Measurements from ENCODE around the gene TEX19.

Gene TEX19

GRCh38 chr17:82321947-82322466, 37.0 kb upstream of the TEX19 start:
- no peak for DNase-seq (ENCODE audit: low read depth)

GRCh38 chr17:82322526-82323453, 36.3 kb upstream of the TEX19 start:
- DNase-seq (ENCODE audit: low read depth): no peak

GRCh38 chr17:82323514-82324234, 35.4 kb upstream of the TEX19 start:
- no peak for DNase-seq (ENCODE audit: low read depth)

GRCh38 chr17:82324566-82325285, 34.3 kb upstream of the TEX19 start:
- DNase-seq (ENCODE audit: low read depth): no peak

- DNase-seq (ENCODE audit: low read depth): no peak
Observed at GRCh38 chr17:82325286-82326180, 33.5 kb upstream of the TEX19 start.

GRCh38 chr17:82327289-82327688, 31.8 kb upstream of the TEX19 start:
- DNase-seq (ENCODE audit: low read depth): no peak

- DNase-seq (ENCODE audit: low read depth): no peak
Observed at GRCh38 chr17:82327757-82328140, 31.3 kb upstream of the TEX19 start.

GRCh38 chr17:82328141-82328993, 30.7 kb upstream of the TEX19 start:
- no peak for DNase-seq (ENCODE audit: low read depth)

GRCh38 chr17:82328994-82329507, 30.0 kb upstream of the TEX19 start:
- no peak for DNase-seq (ENCODE audit: low read depth)

GRCh38 chr17:82329683-82330321, 29.2 kb upstream of the TEX19 start:
- no peak for DNase-seq (ENCODE audit: low read depth)

GRCh38 chr17:82330322-82331239, 28.5 kb upstream of the TEX19 start:
- DNase-seq (ENCODE audit: low read depth): no peak

- no peak for DNase-seq (ENCODE audit: low read depth)
Observed at GRCh38 chr17:82331345-82331939, 27.6 kb upstream of the TEX19 start.

GRCh38 chr17:82332669-82333278, 26.3 kb upstream of the TEX19 start:
- no peak for DNase-seq (ENCODE audit: low read depth)

- no peak for DNase-seq (ENCODE audit: low read depth)
Observed at GRCh38 chr17:82333279-82334171, 25.5 kb upstream of the TEX19 start, which contains the start of gene SECTM1. Gene SECTM1, minus strand, starts transcription at chr17:82333766. Its CDS starts 6,526 bp downstream, at chr17:82327240.

GRCh38 chr17:82334204-82334621, 24.8 kb upstream of the TEX19 start:
- DNase-seq (ENCODE audit: low read depth): no peak

- no peak for DNase-seq (ENCODE audit: low read depth)
Observed at GRCh38 chr17:82334622-82335394, 24.2 kb upstream of the TEX19 start.
